Keratinocyte (primary cell): ENCODE data around the gene ATP8A2. TPM values are rescaled to one million over a fixed set of nuclear protein-coding genes. Genes with fewer than 3 reads are reported as not detected.

Source experiments
- DNase-seq: peaks from one replicate; pipeline ENCODE4 v3.0.0-alpha.2; 2011; ENCODE audit warnings: low read depth, missing footprints, low spot score
- FAIRE-seq: peaks from 2 replicates; lab custom pipeline; 2011; peaks lifted over from hg19 to GRCh38; lab: Jason Lieb, UNC
- H2AFZ ChIP-seq: 2 replicates; pipeline ENCODE4 v1.6.0; 2012; ENCODE audit warnings: low read length, control low read depth, inconsistent platforms; ENCODE audit not compliant: control insufficient read depth
- H3K27ac ChIP-seq: 2 replicates; pipeline ENCODE4 v1.5.1; 2011; ENCODE audit warnings: low read length; ENCODE audit not compliant: control insufficient read depth, insufficient read depth
- H3K27me3 ChIP-seq: 3 replicates; pipeline ENCODE4 v1.6.0; 2011; ENCODE audit warnings: low read length; ENCODE audit not compliant: control insufficient read depth, insufficient read depth; ENCODE audit errors: extremely low read depth
- H3K36me3 ChIP-seq, 2 experiments: 2 replicates in 1 of 2; 3 replicates in 1 of 2; pipeline ENCODE4 v1.5.1; 2011; ENCODE audit warnings: low read length in 2 of 2, mild to moderate bottlenecking in 1 of 2; ENCODE audit not compliant: control insufficient read depth in 2 of 2, insufficient read depth in 2 of 2; ENCODE audit errors: extremely low read depth in 1 of 2
- H3K4me1 ChIP-seq: 3 replicates; pipeline ENCODE4 v1.5.1; 2011; ENCODE audit warnings: low read length; ENCODE audit not compliant: control insufficient read depth, insufficient read depth; ENCODE audit errors: extremely low read depth
- H3K4me2 ChIP-seq: 3 replicates; pipeline ENCODE4 v1.6.0; 2011; ENCODE audit warnings: low read depth, low read length; ENCODE audit not compliant: control insufficient read depth, insufficient read depth; ENCODE audit errors: extremely low read depth
- H3K4me3 ChIP-seq, 3 experiments: fragments of 200-600 bp in 1 of 3; sonication (generic) in 1 of 3; 2 replicates in 2 of 3; 3 replicates in 1 of 3; pipeline ENCODE4 v1.5.1; 2011 to 2016; ENCODE audit warnings: low read length in 3 of 3, mild to moderate bottlenecking in 3 of 3, control low read depth in 2 of 3, inconsistent platforms in 1 of 3, low read depth in 1 of 3, mixed read lengths in 1 of 3, mixed run types in 1 of 3, moderate library complexity in 1 of 3; ENCODE audit not compliant: control insufficient read depth in 2 of 3, insufficient read depth in 2 of 3; ENCODE audit errors: extremely low read depth in 1 of 3
- H3K79me2 ChIP-seq: 2 replicates; pipeline ENCODE4 v1.6.0; 2012; ENCODE audit warnings: low read length; ENCODE audit not compliant: control insufficient read depth, insufficient read depth
- H3K9ac ChIP-seq: 3 replicates; pipeline ENCODE4 v1.6.0; 2011; ENCODE audit warnings: low read length; ENCODE audit not compliant: control insufficient read depth, insufficient read depth; ENCODE audit errors: extremely low read depth
- H3K9me1 ChIP-seq: 3 replicates; pipeline ENCODE4 v1.6.0; 2011; ENCODE audit warnings: low read length; ENCODE audit not compliant: control insufficient read depth, insufficient read depth; ENCODE audit errors: extremely low read depth
- H3K9me3 ChIP-seq: 2 replicates; pipeline ENCODE4 v1.5.1; 2012; ENCODE audit warnings: low read depth, low read length; ENCODE audit not compliant: control insufficient read depth
- H4K20me1 ChIP-seq: 3 replicates; pipeline ENCODE4 v1.6.0; 2011; ENCODE audit warnings: low read length; ENCODE audit not compliant: control insufficient read depth, insufficient read depth; ENCODE audit errors: extremely low read depth
- EZH2 ChIP-seq: IDR thresholded peaks from one replicate; pipeline ENCODE4 v1.6.1; 2012; ENCODE audit warnings: inconsistent platforms, mild to moderate bottlenecking, low read length, moderate library complexity
- dilution Hi-C: fragments of 300-500 bp; cut with MboI; formaldehyde crosslinking; loops from one replicate; pipeline ENCODE4 v1.7.0; 2020; ENCODE audit warnings: low sequenced_read_pairs; ENCODE audit not compliant: extremely low pct_ligation_motif_present
- polyA plus RNA-seq, 5 experiments: library from polyadenylated mRNA; depleted of rRNA in 3 of 5; stranded (reverse) in 3 of 5; stranded (forward) in 1 of 5; unstranded in 1 of 5; fragments of >200 nt; gene quantifications; 1 replicate in 1 of 5; 2 replicates in 3 of 5; 3 replicates in 1 of 5; pipeline versions ENCODE4 v1.2.1 to v1.2.3, GENCODE V29; 2011 to 2012; ENCODE audit warnings: missing spikeins in 2 of 5, low read depth in 1 of 5, low replicate concordance in 1 of 5
- TF ChIP-seq, protein P1 (sequence below), 3 experiments: IDR thresholded peaks in 1 of 3; conservative IDR thresholded peaks in 1 of 3; optimal IDR thresholded peaks in 1 of 3; 2 replicates in 2 of 3; 3 replicates in 1 of 3; pipeline versions ENCODE3 to v1.5.1; 2011; ENCODE audit warnings: low read length in 3 of 3, mild to moderate bottlenecking in 3 of 3, moderate library complexity in 2 of 3, control low read depth in 1 of 3, inconsistent platforms in 1 of 3; ENCODE audit not compliant: insufficient read depth in 2 of 3; ENCODE audit errors: extremely low read depth in 1 of 3

Gene ATP8A2
- polyA plus RNA-seq, 1 donor (not counting 4 experiments of a cell fraction or from before 2014, with no cell fraction given) = 0.16 TPM

DNA sequence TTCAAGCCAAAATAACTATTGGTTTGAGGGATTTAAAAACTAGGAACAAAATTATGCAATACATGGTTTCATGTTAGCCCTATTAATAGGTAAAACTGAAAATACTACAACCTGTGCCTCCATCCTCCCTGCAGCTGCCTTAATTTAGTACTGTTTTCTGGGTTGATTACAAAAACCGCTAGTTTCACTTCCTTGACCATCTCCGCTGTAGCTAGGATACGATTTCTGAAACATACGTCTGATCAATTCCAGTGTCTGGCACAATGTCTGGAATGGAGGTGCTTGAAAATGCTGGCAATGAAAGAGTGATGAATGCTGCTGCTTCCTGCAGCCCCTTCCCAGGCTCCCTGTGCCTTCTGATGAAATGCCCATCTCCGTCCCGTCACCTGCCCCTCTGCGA lies 406.6 kb downstream of the ATP8A2 start:
- TF ChIP-seq, protein P1, sequence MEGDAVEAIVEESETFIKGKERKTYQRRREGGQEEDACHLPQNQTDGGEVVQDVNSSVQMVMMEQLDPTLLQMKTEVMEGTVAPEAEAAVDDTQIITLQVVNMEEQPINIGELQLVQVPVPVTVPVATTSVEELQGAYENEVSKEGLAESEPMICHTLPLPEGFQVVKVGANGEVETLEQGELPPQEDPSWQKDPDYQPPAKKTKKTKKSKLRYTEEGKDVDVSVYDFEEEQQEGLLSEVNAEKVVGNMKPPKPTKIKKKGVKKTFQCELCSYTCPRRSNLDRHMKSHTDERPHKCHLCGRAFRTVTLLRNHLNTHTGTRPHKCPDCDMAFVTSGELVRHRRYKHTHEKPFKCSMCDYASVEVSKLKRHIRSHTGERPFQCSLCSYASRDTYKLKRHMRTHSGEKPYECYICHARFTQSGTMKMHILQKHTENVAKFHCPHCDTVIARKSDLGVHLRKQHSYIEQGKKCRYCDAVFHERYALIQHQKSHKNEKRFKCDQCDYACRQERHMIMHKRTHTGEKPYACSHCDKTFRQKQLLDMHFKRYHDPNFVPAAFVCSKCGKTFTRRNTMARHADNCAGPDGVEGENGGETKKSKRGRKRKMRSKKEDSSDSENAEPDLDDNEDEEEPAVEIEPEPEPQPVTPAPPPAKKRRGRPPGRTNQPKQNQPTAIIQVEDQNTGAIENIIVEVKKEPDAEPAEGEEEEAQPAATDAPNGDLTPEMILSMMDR (optimal IDR thresholded peaks at IDR 0.05 in 1 of 3, IDR thresholded peaks at IDR 0.05 in 1 of 3, conservative IDR thresholded peaks at IDR 0.05 in 1 of 3; ENCODE audit: extremely low read depth in 1 of 3, insufficient read depth in 2 of 3, low read length in 3 of 3) = no peak
- TF ChIP-seq EZH2 = no peak
- H3K4me2 ChIP-seq = no peak overlapping the region
- H3K36me3 ChIP-seq = no peaks in the 10 kb centered on the region
- FAIRE-seq (no peak), DNase-seq (no peak)
- no peaks in the 10 kb centered on the region for H3K9me3 ChIP-seq
- no peaks in the 10 kb centered on the region for H3K79me2 ChIP-seq
- no peaks in the 10 kb centered on the region for H3K4me1 ChIP-seq
- H3K4me3 ChIP-seq = no peak overlapping the region
- H4K20me1 ChIP-seq = no peaks in the 10 kb centered on the region
- no peak overlapping the region for H3K27ac ChIP-seq
- H3K9ac ChIP-seq = no peak overlapping the region
- no peaks in the 10 kb centered on the region for H3K9me1 ChIP-seq
- H3K27me3 ChIP-seq = no peaks in the 10 kb centered on the region
- dilution Hi-C loops = no loop called here
- H2AFZ ChIP-seq = no peak overlapping the region

DNA sequence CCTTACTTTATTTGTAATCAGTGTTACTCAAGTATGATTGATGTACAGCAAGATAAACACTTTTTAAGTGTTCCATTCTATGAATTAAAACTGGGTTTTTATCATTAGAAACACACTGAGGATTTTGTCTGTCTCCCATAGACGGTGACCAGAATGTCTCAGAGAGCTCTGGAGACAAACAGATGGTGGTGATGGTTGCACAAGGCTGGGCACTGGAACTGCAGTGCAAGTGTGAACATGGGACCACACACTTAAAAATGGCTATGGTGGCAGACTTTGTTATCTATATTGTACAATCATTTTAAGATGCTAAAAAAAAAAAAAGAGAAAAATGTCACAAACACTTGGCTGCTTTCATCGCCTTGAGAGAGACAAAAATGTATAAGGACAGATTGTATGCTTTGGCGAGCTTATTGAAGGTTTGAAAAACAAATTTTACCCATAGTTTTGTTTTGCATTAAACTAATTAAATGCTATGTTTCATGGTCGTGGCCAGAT lies 407.1 kb downstream of the ATP8A2 start:
- H3K9me1 ChIP-seq = no peaks in the 10 kb centered on the region
- no peaks in the 10 kb centered on the region for H3K79me2 ChIP-seq
- H3K4me3 ChIP-seq = no peak overlapping the region
- FAIRE-seq (no peak), DNase-seq (no peak)
- no peak overlapping the region for H3K4me2 ChIP-seq
- H3K9me3 ChIP-seq = no peaks in the 10 kb centered on the region
- no peak overlapping the region for H3K9ac ChIP-seq
- H3K4me1 ChIP-seq = no peaks in the 10 kb centered on the region
- no peak for TF ChIP-seq EZH2
- TF ChIP-seq, protein P1 (optimal IDR thresholded peaks at IDR 0.05 in 1 of 3, IDR thresholded peaks at IDR 0.05 in 1 of 3, conservative IDR thresholded peaks at IDR 0.05 in 1 of 3; ENCODE audit: extremely low read depth in 1 of 3, insufficient read depth in 2 of 3, low read length in 3 of 3) = no peak
- dilution Hi-C loops = no loop called here
- H3K27me3 ChIP-seq = no peaks in the 10 kb centered on the region
- no peak overlapping the region for H2AFZ ChIP-seq
- H3K27ac ChIP-seq = no peak overlapping the region
- no peaks in the 10 kb centered on the region for H3K36me3 ChIP-seq
- H4K20me1 ChIP-seq = no peaks in the 10 kb centered on the region
